ENCODE results near the gene AMIGO2. TPM values are rescaled to one million over a fixed set of nuclear protein-coding genes. Genes with fewer than 3 reads are reported as not detected.

AMIGO2 gene
- total and polyA plus RNA-seq, 2 donors: 2.0 to 19.7 TPM

- Histone ChIP-seq H3K4me1 (ENCODE audit: control insufficient read depth in 2 of 2, insufficient read depth in 2 of 2, low read length in 2 of 2) (no peaks in the 10 kb centered on the region), H3K27me3 (ENCODE audit: control insufficient read depth in 2 of 2, insufficient read depth in 1 of 2, low read length in 1 of 2) (no peaks in the 10 kb centered on the region), H3K27ac (ENCODE audit: low read depth in 1 of 2, low read length in 1 of 2) (no peak overlapping the region), H3K4me3 (ENCODE audit: low read length in 2 of 2) (no peak overlapping the region), H3K9me3 (ENCODE audit: control insufficient read depth in 2 of 2, insufficient read depth in 1 of 2, low read length in 1 of 2) (no peaks in the 10 kb centered on the region), H3K36me3 (ENCODE audit: control insufficient read depth in 2 of 2, insufficient read depth in 2 of 2, low read length in 1 of 2) (no peaks in the 10 kb centered on the region)
- 93% methylated on average over 11 of the region's 11 CpGs for WGBS
- no peak for DNase-seq (ENCODE audit: low read depth in 6 of 9, low spot score in 9 of 9)
These were observed 23.3 kb upstream of the AMIGO2 start for GRCh38 chr12:47102845-47103651.

GRCh38 chr12:47102406-47102805, 22.6 kb upstream of the AMIGO2 start:
- Histone ChIP-seq H3K9me3 (ENCODE audit: control insufficient read depth in 2 of 2, insufficient read depth in 1 of 2, low read length in 1 of 2) (no peaks in the 10 kb centered on the region), H3K4me3 (ENCODE audit: low read length in 2 of 2) (no peak overlapping the region), H3K36me3 (ENCODE audit: control insufficient read depth in 2 of 2, insufficient read depth in 2 of 2, low read length in 1 of 2) (no peaks in the 10 kb centered on the region), H3K27ac (ENCODE audit: low read depth in 1 of 2, low read length in 1 of 2) (no peak overlapping the region), H3K27me3 (ENCODE audit: control insufficient read depth in 2 of 2, insufficient read depth in 1 of 2, low read length in 1 of 2) (no peaks in the 10 kb centered on the region), H3K4me1 (ENCODE audit: control insufficient read depth in 2 of 2, insufficient read depth in 2 of 2, low read length in 2 of 2) (no peaks in the 10 kb centered on the region)
- WGBS: 98% methylated on average over 4 of the region's 4 CpGs
- DNase-seq (ENCODE audit: low read depth in 6 of 9, low spot score in 9 of 9): no peak

- H3K4me1 ChIP-seq (ENCODE audit: control insufficient read depth in 2 of 2, insufficient read depth in 2 of 2, low read length in 2 of 2): no peaks in the 10 kb centered on the region
- no peak overlapping the region for H3K27ac ChIP-seq (ENCODE audit: low read depth in 1 of 2, low read length in 1 of 2)
- no peak for DNase-seq (ENCODE audit: low read depth in 6 of 9, low spot score in 9 of 9)
- 95% methylated on average over 2 of the region's 2 CpGs for WGBS
- no peaks in the 10 kb centered on the region for H3K36me3 ChIP-seq (ENCODE audit: control insufficient read depth in 2 of 2, insufficient read depth in 2 of 2, low read length in 1 of 2)
- H3K27me3 ChIP-seq (ENCODE audit: control insufficient read depth in 2 of 2, insufficient read depth in 1 of 2, low read length in 1 of 2): no peaks in the 10 kb centered on the region
- H3K4me3 ChIP-seq (ENCODE audit: low read length in 2 of 2): no peak overlapping the region
- no peaks in the 10 kb centered on the region for H3K9me3 ChIP-seq (ENCODE audit: control insufficient read depth in 2 of 2, insufficient read depth in 1 of 2, low read length in 1 of 2)
These were observed 20.4 kb upstream of the AMIGO2 start for GRCh38 chr12:47100160-47100559.

GRCh38 chr12:47099610-47100009, 19.9 kb upstream of the AMIGO2 start:
- Histone ChIP-seq H3K4me1 (ENCODE audit: control insufficient read depth in 2 of 2, insufficient read depth in 2 of 2, low read length in 2 of 2) (no peaks in the 10 kb centered on the region), H3K36me3 (ENCODE audit: control insufficient read depth in 2 of 2, insufficient read depth in 2 of 2, low read length in 1 of 2) (no peaks in the 10 kb centered on the region), H3K9me3 (ENCODE audit: control insufficient read depth in 2 of 2, insufficient read depth in 1 of 2, low read length in 1 of 2) (no peaks in the 10 kb centered on the region), H3K27me3 (ENCODE audit: control insufficient read depth in 2 of 2, insufficient read depth in 1 of 2, low read length in 1 of 2) (no peaks in the 10 kb centered on the region), H3K27ac (ENCODE audit: low read depth in 1 of 2, low read length in 1 of 2) (no peak overlapping the region), H3K4me3 (ENCODE audit: low read length in 2 of 2) (no peak overlapping the region)
- DNase-seq (ENCODE audit: low read depth in 6 of 9, low spot score in 9 of 9): no peak
- WGBS: 81% methylated on average over 2 of the region's 2 CpGs

- no peak overlapping the region for H3K27ac ChIP-seq (ENCODE audit: low read depth in 1 of 2, low read length in 1 of 2)
- no peak overlapping the region for H3K4me3 ChIP-seq (ENCODE audit: low read length in 2 of 2)
- H3K36me3 ChIP-seq (ENCODE audit: control insufficient read depth in 2 of 2, insufficient read depth in 2 of 2, low read length in 1 of 2): no peaks in the 10 kb centered on the region
- no peaks in the 10 kb centered on the region for H3K4me1 ChIP-seq (ENCODE audit: control insufficient read depth in 2 of 2, insufficient read depth in 2 of 2, low read length in 2 of 2)
- H3K27me3 ChIP-seq (ENCODE audit: control insufficient read depth in 2 of 2, insufficient read depth in 1 of 2, low read length in 1 of 2): no peaks in the 10 kb centered on the region
- H3K9me3 ChIP-seq (ENCODE audit: control insufficient read depth in 2 of 2, insufficient read depth in 1 of 2, low read length in 1 of 2): no peaks in the 10 kb centered on the region
- 98% methylated on average over 6 of the region's 6 CpGs for WGBS
- DNase-seq (ENCODE audit: low read depth in 6 of 9, low spot score in 9 of 9): no peak
These were observed 18.3 kb upstream of the AMIGO2 start for GRCh38 chr12:47098099-47098498.

GRCh38 chr12:47097276-47097896, 17.6 kb upstream of the AMIGO2 start:
- H3K9me3 ChIP-seq (ENCODE audit: control insufficient read depth in 2 of 2, insufficient read depth in 1 of 2, low read length in 1 of 2): no peaks in the 10 kb centered on the region
- DNase-seq (ENCODE audit: low read depth in 6 of 9, low spot score in 9 of 9): no peak
- H3K27ac ChIP-seq (ENCODE audit: low read depth in 1 of 2, low read length in 1 of 2): no peak overlapping the region
- H3K27me3 ChIP-seq (ENCODE audit: control insufficient read depth in 2 of 2, insufficient read depth in 1 of 2, low read length in 1 of 2): no peaks in the 10 kb centered on the region
- H3K36me3 ChIP-seq (ENCODE audit: control insufficient read depth in 2 of 2, insufficient read depth in 2 of 2, low read length in 1 of 2): no peaks in the 10 kb centered on the region
- H3K4me3 ChIP-seq (ENCODE audit: low read length in 2 of 2): no peak overlapping the region
- H3K4me1 ChIP-seq (ENCODE audit: control insufficient read depth in 2 of 2, insufficient read depth in 2 of 2, low read length in 2 of 2): no peaks in the 10 kb centered on the region
- WGBS: 97% methylated on average over 7 of the region's 7 CpGs

- Histone ChIP-seq H3K27ac (ENCODE audit: low read depth in 1 of 2, low read length in 1 of 2) (no peak overlapping the region), H3K4me3 (ENCODE audit: low read length in 2 of 2) (no peak overlapping the region), H3K36me3 (ENCODE audit: control insufficient read depth in 2 of 2, insufficient read depth in 2 of 2, low read length in 1 of 2) (no peaks in the 10 kb centered on the region), H3K27me3 (ENCODE audit: control insufficient read depth in 2 of 2, insufficient read depth in 1 of 2, low read length in 1 of 2) (no peaks in the 10 kb centered on the region), H3K4me1 (ENCODE audit: control insufficient read depth in 2 of 2, insufficient read depth in 2 of 2, low read length in 2 of 2) (no peaks in the 10 kb centered on the region), H3K9me3 (ENCODE audit: control insufficient read depth in 2 of 2, insufficient read depth in 1 of 2, low read length in 1 of 2) (no peaks in the 10 kb centered on the region)
- WGBS: 97% methylated on average over 3 of the region's 3 CpGs
- DNase-seq (ENCODE audit: low read depth in 6 of 9, low spot score in 9 of 9): no peak
These were observed 15.9 kb upstream of the AMIGO2 start for GRCh38 chr12:47095446-47096236.

- no peaks in the 10 kb centered on the region for H3K9me3 ChIP-seq (ENCODE audit: control insufficient read depth in 2 of 2, insufficient read depth in 1 of 2, low read length in 1 of 2)
- DNase-seq (ENCODE audit: low read depth in 6 of 9, low spot score in 9 of 9): no peak
- no peak overlapping the region for H3K27ac ChIP-seq (ENCODE audit: low read depth in 1 of 2, low read length in 1 of 2)
- no peaks in the 10 kb centered on the region for H3K36me3 ChIP-seq (ENCODE audit: control insufficient read depth in 2 of 2, insufficient read depth in 2 of 2, low read length in 1 of 2)
- 68% methylated on average over 4 of the region's 4 CpGs for WGBS
- H3K4me3 ChIP-seq (ENCODE audit: low read length in 2 of 2): no peak overlapping the region
- no peaks in the 10 kb centered on the region for H3K4me1 ChIP-seq (ENCODE audit: control insufficient read depth in 2 of 2, insufficient read depth in 2 of 2, low read length in 2 of 2)
- no peaks in the 10 kb centered on the region for H3K27me3 ChIP-seq (ENCODE audit: control insufficient read depth in 2 of 2, insufficient read depth in 1 of 2, low read length in 1 of 2)
These were observed 15.0 kb upstream of the AMIGO2 start for GRCh38 chr12:47094804-47095203.

- Histone ChIP-seq H3K4me1 (ENCODE audit: control insufficient read depth in 2 of 2, insufficient read depth in 2 of 2, low read length in 2 of 2) (peaks cover 0 to 3% of the 10 kb centered on the region in 2 donors), H3K4me3 (ENCODE audit: low read length in 2 of 2) (no peak overlapping the region), H3K27me3 (ENCODE audit: control insufficient read depth in 2 of 2, insufficient read depth in 1 of 2, low read length in 1 of 2) (no peaks in the 10 kb centered on the region), H3K9me3 (ENCODE audit: control insufficient read depth in 2 of 2, insufficient read depth in 1 of 2, low read length in 1 of 2) (no peaks in the 10 kb centered on the region), H3K27ac (ENCODE audit: low read depth in 1 of 2, low read length in 1 of 2) (no peak overlapping the region), H3K36me3 (ENCODE audit: control insufficient read depth in 2 of 2, insufficient read depth in 2 of 2, low read length in 1 of 2) (no peaks in the 10 kb centered on the region)
- WGBS: 98% methylated on average over 2 of the region's 2 CpGs
- DNase-seq (ENCODE audit: low read depth in 6 of 9, low spot score in 9 of 9): no peak
These were observed 11.2 kb upstream of the AMIGO2 start for GRCh38 chr12:47091009-47091408.
